ENCODE measurements around the gene PTGDR. TPM values are rescaled to one million over a fixed set of nuclear protein-coding genes. Genes with fewer than 3 reads are reported as not detected.

The PTGDR gene
- total RNA-seq, 1 donor from 2014 or later = 0.23 TPM

DNA sequence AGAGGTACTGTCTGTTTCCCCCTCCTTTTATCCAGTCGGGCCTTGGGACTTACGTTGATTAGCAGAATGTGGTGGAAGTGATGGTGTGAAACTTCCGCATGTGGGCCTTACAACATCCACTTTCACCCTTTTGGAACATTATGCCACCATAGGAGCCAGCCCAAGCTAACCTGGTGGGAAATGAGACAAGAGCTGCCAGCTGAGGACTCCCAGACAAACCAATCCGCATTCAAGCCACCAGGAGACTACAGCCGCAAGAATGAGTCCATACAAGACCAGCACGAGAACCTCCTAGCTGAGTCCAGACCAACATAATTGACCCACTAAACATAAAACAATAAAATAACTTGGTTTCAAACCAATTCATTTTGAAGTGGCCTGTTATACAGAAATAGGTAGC, 37.5 kb downstream of the PTGDR start:
- H3K36me3 Mint-ChIP-seq (ENCODE audit: low read depth, unreplicated experiment) = no peaks in the 10 kb centered on the region
- H3K4me1 Mint-ChIP-seq (ENCODE audit: unreplicated experiment) = no peaks in the 10 kb centered on the region

DNA sequence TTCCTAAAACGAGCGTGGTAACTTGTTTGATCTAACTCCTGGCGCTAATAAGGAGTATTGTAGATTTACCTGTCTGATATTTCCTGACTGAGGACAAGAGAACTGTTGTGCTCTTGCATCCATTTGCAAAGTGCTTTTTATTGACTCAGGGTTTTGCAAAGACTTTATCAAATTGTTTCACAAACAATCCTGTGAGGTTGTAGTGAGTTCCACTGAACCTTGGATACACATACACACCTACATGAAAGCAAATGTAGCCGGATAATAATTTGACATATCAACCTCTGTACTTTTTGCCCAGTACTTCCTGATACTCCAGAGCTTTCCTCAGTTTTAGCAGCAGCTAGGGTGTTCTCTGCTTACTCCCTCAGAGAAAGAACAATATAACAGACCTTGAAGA, 39.9 kb downstream of the PTGDR start:
- no peaks in the 10 kb centered on the region for H3K4me1 Mint-ChIP-seq (ENCODE audit: unreplicated experiment)
- TF ChIP-seq, protein P1, sequence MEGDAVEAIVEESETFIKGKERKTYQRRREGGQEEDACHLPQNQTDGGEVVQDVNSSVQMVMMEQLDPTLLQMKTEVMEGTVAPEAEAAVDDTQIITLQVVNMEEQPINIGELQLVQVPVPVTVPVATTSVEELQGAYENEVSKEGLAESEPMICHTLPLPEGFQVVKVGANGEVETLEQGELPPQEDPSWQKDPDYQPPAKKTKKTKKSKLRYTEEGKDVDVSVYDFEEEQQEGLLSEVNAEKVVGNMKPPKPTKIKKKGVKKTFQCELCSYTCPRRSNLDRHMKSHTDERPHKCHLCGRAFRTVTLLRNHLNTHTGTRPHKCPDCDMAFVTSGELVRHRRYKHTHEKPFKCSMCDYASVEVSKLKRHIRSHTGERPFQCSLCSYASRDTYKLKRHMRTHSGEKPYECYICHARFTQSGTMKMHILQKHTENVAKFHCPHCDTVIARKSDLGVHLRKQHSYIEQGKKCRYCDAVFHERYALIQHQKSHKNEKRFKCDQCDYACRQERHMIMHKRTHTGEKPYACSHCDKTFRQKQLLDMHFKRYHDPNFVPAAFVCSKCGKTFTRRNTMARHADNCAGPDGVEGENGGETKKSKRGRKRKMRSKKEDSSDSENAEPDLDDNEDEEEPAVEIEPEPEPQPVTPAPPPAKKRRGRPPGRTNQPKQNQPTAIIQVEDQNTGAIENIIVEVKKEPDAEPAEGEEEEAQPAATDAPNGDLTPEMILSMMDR (IDR thresholded peaks at IDR 0.05; ENCODE audit: unreplicated experiment) = no peak
- H3K4me3 Mint-ChIP-seq (ENCODE audit: unreplicated experiment) = no peak overlapping the region
- no peaks in the 10 kb centered on the region for H3K9me3 Mint-ChIP-seq (ENCODE audit: unreplicated experiment)
- no peak for DNase-seq (ENCODE audit: low spot score)
- no peak overlapping the region for H3K27ac Mint-ChIP-seq (ENCODE audit: unreplicated experiment)
- peaks cover 2% of the 10 kb centered on the region for H3K27me3 Mint-ChIP-seq (ENCODE audit: unreplicated experiment)
- no peaks in the 10 kb centered on the region for H3K36me3 Mint-ChIP-seq (ENCODE audit: low read depth, unreplicated experiment)

More for the DNA sequence above, 37.5 kb downstream of the PTGDR start:
- no peak for DNase-seq (ENCODE audit: low spot score)
- H3K27me3 Mint-ChIP-seq (ENCODE audit: unreplicated experiment) = no peaks in the 10 kb centered on the region
- no peaks in the 10 kb centered on the region for H3K9me3 Mint-ChIP-seq (ENCODE audit: unreplicated experiment)
- H3K4me3 Mint-ChIP-seq (ENCODE audit: unreplicated experiment) = no peak overlapping the region
- TF ChIP-seq, protein P1 (IDR thresholded peaks at IDR 0.05; ENCODE audit: unreplicated experiment) = no peak
- no peak overlapping the region for H3K27ac Mint-ChIP-seq (ENCODE audit: unreplicated experiment)

DNA sequence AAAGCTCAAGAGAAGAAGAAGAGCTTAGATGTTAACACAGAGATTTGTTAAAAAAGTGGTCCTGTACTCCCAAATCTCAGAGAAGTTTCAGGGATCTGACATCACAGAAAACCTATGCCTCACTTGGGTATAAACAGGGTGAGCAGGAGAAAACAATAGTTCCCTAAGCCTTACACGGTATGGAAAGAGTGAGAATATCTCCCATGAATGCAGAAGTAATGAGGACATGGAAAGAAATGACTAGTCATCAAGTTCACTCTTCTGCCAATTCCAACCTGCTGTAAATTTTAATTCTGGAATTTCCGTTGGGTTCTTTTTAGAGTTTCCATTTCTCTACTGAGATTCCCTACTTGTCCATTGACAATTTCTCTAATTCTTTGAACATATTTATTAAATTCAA, 40.4 kb downstream of the PTGDR start:
- no peaks in the 10 kb centered on the region for H3K4me1 Mint-ChIP-seq (ENCODE audit: unreplicated experiment)
- peaks cover 2% of the 10 kb centered on the region for H3K27me3 Mint-ChIP-seq (ENCODE audit: unreplicated experiment)
- H3K9me3 Mint-ChIP-seq (ENCODE audit: unreplicated experiment) = no peaks in the 10 kb centered on the region
- no peak overlapping the region for H3K27ac Mint-ChIP-seq (ENCODE audit: unreplicated experiment)
- DNase-seq (ENCODE audit: low spot score) = no peak
- TF ChIP-seq, protein P1 (IDR thresholded peaks at IDR 0.05; ENCODE audit: unreplicated experiment) = no peak
- H3K4me3 Mint-ChIP-seq (ENCODE audit: unreplicated experiment) = no peak overlapping the region
- no peaks in the 10 kb centered on the region for H3K36me3 Mint-ChIP-seq (ENCODE audit: low read depth, unreplicated experiment)

DNA sequence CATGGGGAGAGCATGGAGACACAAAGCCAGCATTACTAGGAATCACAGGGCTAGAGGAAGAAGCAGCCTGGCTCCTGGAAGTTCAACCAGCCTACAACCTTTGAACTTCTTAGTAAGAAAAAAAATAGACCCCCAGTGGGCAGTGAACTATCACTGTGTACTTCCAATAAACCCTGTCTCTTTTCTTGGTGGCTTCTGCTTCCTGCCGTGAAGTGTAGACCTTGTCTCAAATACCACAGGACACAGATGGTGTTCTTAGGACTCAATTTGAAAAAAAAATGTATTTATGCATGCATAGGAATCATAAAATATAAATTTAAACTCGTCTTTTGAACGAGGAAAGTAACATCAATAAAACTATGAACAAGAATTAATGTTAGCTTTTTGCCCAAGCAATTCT, 43.0 kb downstream of the PTGDR start:
- TF ChIP-seq, protein P1 (IDR thresholded peaks at IDR 0.05; ENCODE audit: unreplicated experiment) = no peak
- Mint-ChIP-seq H3K9me3 (ENCODE audit: unreplicated experiment) (no peaks in the 10 kb centered on the region), H3K4me1 (ENCODE audit: unreplicated experiment) (peaks cover 12% of the 10 kb centered on the region), H3K36me3 (ENCODE audit: low read depth, unreplicated experiment) (peaks cover 7% of the 10 kb centered on the region), H3K4me3 (ENCODE audit: unreplicated experiment) (no peak overlapping the region), H3K27me3 (ENCODE audit: unreplicated experiment) (peaks cover 12% of the 10 kb centered on the region), H3K27ac (ENCODE audit: unreplicated experiment) (no peak overlapping the region)
- no peak for DNase-seq (ENCODE audit: low spot score)

DNA sequence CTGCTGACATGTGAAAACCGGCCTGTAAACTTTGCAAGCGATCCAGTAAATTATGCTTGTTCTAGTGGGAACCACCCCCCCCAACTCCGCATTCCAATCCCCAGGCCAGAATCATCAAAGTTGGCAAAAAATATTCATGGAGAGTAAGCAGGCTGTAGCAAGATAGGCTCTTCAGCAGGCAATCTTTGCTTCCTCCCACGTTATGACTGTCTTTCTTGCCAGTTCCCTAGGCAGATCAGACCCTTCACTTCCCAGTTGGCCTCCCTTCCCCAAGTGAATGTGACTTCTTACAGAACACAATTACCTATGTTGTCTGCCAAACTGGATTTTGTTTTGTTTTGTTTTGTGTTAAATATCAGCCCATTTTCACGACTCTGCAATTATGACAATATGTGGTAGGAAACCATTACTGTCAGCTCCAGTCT, 45.4 kb downstream of the PTGDR start:
- Mint-ChIP-seq H3K27me3 (ENCODE audit: unreplicated experiment) (peaks cover 17% of the 10 kb centered on the region), H3K4me1 (ENCODE audit: unreplicated experiment) (peaks cover 14% of the 10 kb centered on the region), H3K4me3 (ENCODE audit: unreplicated experiment) (no peak overlapping the region), H3K9me3 (ENCODE audit: unreplicated experiment) (no peaks in the 10 kb centered on the region), H3K27ac (ENCODE audit: unreplicated experiment) (no peak overlapping the region), H3K36me3 (ENCODE audit: low read depth, unreplicated experiment) (peaks cover 9% of the 10 kb centered on the region)
- no peak for DNase-seq (ENCODE audit: low spot score)
- TF ChIP-seq, protein P1 (IDR thresholded peaks at IDR 0.05; ENCODE audit: unreplicated experiment) = no peak

Data from endothelial cell (in vitro differentiated cells).